Measurements from ENCODE around the gene MRPL50. TPM values are rescaled to one million over a fixed set of nuclear protein-coding genes. Genes with fewer than 3 reads are reported as not detected.

The MRPL50 gene
- total RNA-seq, 8 experiments from 2014 or later: 18.3 to 23.5 (median 20.0) TPM

- no peak for ATAC-seq (replicated peaks in 6 of 8)
- in situ Hi-C loops (cut with MboI; ENCODE audit: low pct_unique_long_range_greater_than_20kb in 2 of 9, low sequenced_read_pairs in 9 of 9, unreplicated experiment in 9 of 9): no loop called here
- H3K4me3 ChIP-seq: no peak overlapping the region
- H3K27ac ChIP-seq: no peak overlapping the region
- H3K4me1 ChIP-seq (replicated peaks in 1 of 2): no peaks in the 10 kb centered on the region
Observed at GRCh38 chr9:101432171-101432570, 33.8 kb upstream of the MRPL50 start.

- H3K27ac ChIP-seq: no peak overlapping the region
- 8 to 89% (median 79%) methylated on average over 2 to 6 of the region's 7 CpGs; no CpG with 5 or more reads in 5 of the 10 experiments for WGBS, 10 experiments
- in situ Hi-C loops (cut with MboI; ENCODE audit: low pct_unique_long_range_greater_than_20kb in 2 of 9, low sequenced_read_pairs in 9 of 9, unreplicated experiment in 9 of 9): no loop called here
- no peaks in the 10 kb centered on the region for H3K4me1 ChIP-seq (replicated peaks in 1 of 2)
- H3K4me3 ChIP-seq: no peak overlapping the region
- no peak for ATAC-seq (replicated peaks in 6 of 8)
Observed at GRCh38 chr9:101429736-101430135, 31.3 kb upstream of the MRPL50 start.

- Histone ChIP-seq H3K4me3 (no peak overlapping the region), H3K4me1 (replicated peaks in 1 of 2) (no peaks in the 10 kb centered on the region), H3K27ac (no peak overlapping the region)
- in situ Hi-C loops (cut with MboI; ENCODE audit: low pct_unique_long_range_greater_than_20kb in 2 of 9, low sequenced_read_pairs in 9 of 9, unreplicated experiment in 9 of 9): no loop called here
- 5 to 100% (median 43%) methylated on average over 1 to 3 of the region's 3 CpGs for WGBS, 10 experiments
- no peak for ATAC-seq (replicated peaks in 6 of 8)
Observed at GRCh38 chr9:101428909-101429308, 30.5 kb upstream of the MRPL50 start.

GRCh38 chr9:101427957-101428655 lies 29.7 kb upstream of the MRPL50 start:
- H3K27ac ChIP-seq: no peak overlapping the region
- no peak for ATAC-seq (replicated peaks in 6 of 8)
- in situ Hi-C loops (cut with MboI; ENCODE audit: low pct_unique_long_range_greater_than_20kb in 2 of 9, low sequenced_read_pairs in 9 of 9, unreplicated experiment in 9 of 9): no loop called here
- no peak overlapping the region for H3K4me3 ChIP-seq
- H3K4me1 ChIP-seq (replicated peaks in 1 of 2): no peaks in the 10 kb centered on the region
- 8 to 100% (median 79%) methylated on average over 1 to 3 of the region's 3 CpGs; no CpG with 5 or more reads in 1 of the 10 experiments for WGBS, 10 experiments

- 14 to 100% (median 86%) methylated on average over 1 to 7 of the region's 8 CpGs; no CpG with 5 or more reads in 5 of the 10 experiments for WGBS, 10 experiments
- no peaks in the 10 kb centered on the region for H3K4me1 ChIP-seq (replicated peaks in 1 of 2)
- H3K4me3 ChIP-seq: no peak overlapping the region
- ATAC-seq (replicated peaks in 6 of 8): no peak
- no peak overlapping the region for H3K27ac ChIP-seq
- in situ Hi-C loops (cut with MboI; ENCODE audit: low pct_unique_long_range_greater_than_20kb in 2 of 9, low sequenced_read_pairs in 9 of 9, unreplicated experiment in 9 of 9): no loop called here
Observed at GRCh38 chr9:101427358-101427757, 28.9 kb upstream of the MRPL50 start.

- ATAC-seq (replicated peaks in 6 of 8): no peak
- Histone ChIP-seq H3K27ac (no peak overlapping the region), H3K4me3 (no peak overlapping the region), H3K4me1 (replicated peaks in 1 of 2) (no peaks in the 10 kb centered on the region)
- WGBS, 10 experiments: 19 to 93% (median 76%) methylated on average over 2 to 5 of the region's 5 CpGs; no CpG with 5 or more reads in 2 of the 10 experiments
- in situ Hi-C loops (cut with MboI; ENCODE audit: low pct_unique_long_range_greater_than_20kb in 2 of 9, low sequenced_read_pairs in 9 of 9, unreplicated experiment in 9 of 9): no loop called here
Observed at GRCh38 chr9:101421653-101422065, 23.2 kb upstream of the MRPL50 start.

- Histone ChIP-seq H3K4me1 (replicated peaks in 1 of 2) (no peaks in the 10 kb centered on the region), H3K4me3 (no peak overlapping the region), H3K27ac (no peak overlapping the region)
- ATAC-seq (replicated peaks in 6 of 8): no peak
- 0 to 100% (median 80%) methylated on average over 1 to 2 of the region's 2 CpGs; no CpG with 5 or more reads in 1 of the 10 experiments for WGBS, 10 experiments
- in situ Hi-C loops (cut with MboI; ENCODE audit: low pct_unique_long_range_greater_than_20kb in 2 of 9, low sequenced_read_pairs in 9 of 9, unreplicated experiment in 9 of 9): no loop called here
Observed at GRCh38 chr9:101419863-101420262, 21.4 kb upstream of the MRPL50 start.

- Histone ChIP-seq H3K4me1 (replicated peaks in 1 of 2) (no peaks in the 10 kb centered on the region), H3K27ac (no peak overlapping the region), H3K4me3 (no peak overlapping the region)
- 40 to 100% (median 80%) methylated on average over 2 to 6 of the region's 7 CpGs for WGBS, 10 experiments
- in situ Hi-C loops (cut with MboI; ENCODE audit: low pct_unique_long_range_greater_than_20kb in 2 of 9, low sequenced_read_pairs in 9 of 9, unreplicated experiment in 9 of 9): no loop called here
- no peak for ATAC-seq (replicated peaks in 6 of 8)
Observed at GRCh38 chr9:101418518-101419430, 20.4 kb upstream of the MRPL50 start.

GRCh38 chr9:101417977-101418376 lies 19.6 kb upstream of the MRPL50 start:
- Histone ChIP-seq H3K4me3 (no peak overlapping the region), H3K27ac (no peak overlapping the region), H3K4me1 (replicated peaks in 1 of 2) (no peaks in the 10 kb centered on the region)
- in situ Hi-C loops (cut with MboI; ENCODE audit: low pct_unique_long_range_greater_than_20kb in 2 of 9, low sequenced_read_pairs in 9 of 9, unreplicated experiment in 9 of 9): no loop called here
- no peak for ATAC-seq (replicated peaks in 6 of 8)

GRCh38 chr9:101417389-101417788 lies 19.0 kb upstream of the MRPL50 start:
- Histone ChIP-seq H3K4me3 (no peak overlapping the region), H3K27ac (no peak overlapping the region), H3K4me1 (replicated peaks in 1 of 2) (no peaks in the 10 kb centered on the region)
- no peak for ATAC-seq (replicated peaks in 6 of 8)
- in situ Hi-C loops (cut with MboI; ENCODE audit: low pct_unique_long_range_greater_than_20kb in 2 of 9, low sequenced_read_pairs in 9 of 9, unreplicated experiment in 9 of 9): no loop called here

GRCh38 chr9:101415578-101415977 lies 17.2 kb upstream of the MRPL50 start:
- no peak overlapping the region for H3K4me3 ChIP-seq
- in situ Hi-C loops (cut with MboI; ENCODE audit: low pct_unique_long_range_greater_than_20kb in 2 of 9, low sequenced_read_pairs in 9 of 9, unreplicated experiment in 9 of 9): no loop called here
- no peak for ATAC-seq (replicated peaks in 6 of 8)
- no peak overlapping the region for H3K27ac ChIP-seq
- H3K4me1 ChIP-seq (replicated peaks in 1 of 2): no peaks in the 10 kb centered on the region

GRCh38 chr9:101414839-101415238 lies 16.4 kb upstream of the MRPL50 start:
- no peak overlapping the region for H3K4me3 ChIP-seq
- H3K27ac ChIP-seq: no peak overlapping the region
- H3K4me1 ChIP-seq (replicated peaks in 1 of 2): no peaks in the 10 kb centered on the region
- no peak for ATAC-seq (replicated peaks in 6 of 8)
- in situ Hi-C loops (cut with MboI; ENCODE audit: low pct_unique_long_range_greater_than_20kb in 2 of 9, low sequenced_read_pairs in 9 of 9, unreplicated experiment in 9 of 9): no loop called here

GRCh38 chr9:101409079-101409477 lies 10.7 kb upstream of the MRPL50 start:
- in situ Hi-C loops (cut with MboI; ENCODE audit: low pct_unique_long_range_greater_than_20kb in 2 of 9, low sequenced_read_pairs in 9 of 9, unreplicated experiment in 9 of 9): no loop called here
- no peak overlapping the region for H3K4me3 ChIP-seq
- WGBS, 10 experiments: 87 to 100% (median 96%) methylated on average over 1 to 4 of the region's 4 CpGs; no CpG with 5 or more reads in 1 of the 10 experiments
- ATAC-seq (replicated peaks in 6 of 8): no peak
- no peak overlapping the region for H3K27ac ChIP-seq
- no peaks in the 10 kb centered on the region for H3K4me1 ChIP-seq (replicated peaks in 1 of 2)

All from motor neuron (in vitro differentiated cells).